GM19240 (cell line): ENCODE measurements around the gene UCN.
A peak's percentile ranks its signal among the peaks of the same experiment; 100 is the strongest.
"Not testable (repeated sequence)": the region's sequence is repeated elsewhere in the genome, so short reads cannot be mapped to it uniquely, and the experiment has no call there.

ENCODE experiments used
- DNase-seq: peaks from one replicate; pipeline ENCODE4 v3.0.0; 2011; ENCODE audit warnings: low spot score; ENCODE audit not compliant: insufficient read length

Gene UCN

GRCh38 chr2:27308359-27308881 is at the start of gene UCN:
Gene UCN (minus strand): TSS chr2:27308445. CDS start chr2:27307895, 550 bp downstream.
- no peak for DNase-seq

- DNase-seq = peak; percentile 90
Measured at GRCh38 chr2:27356382-27357181, 48.3 kb upstream of the UCN start, which contains the start of gene GTF3C2. Gene GTF3C2 (minus strand): TSS chr2:27356764. CDS start chr2:27343554, 13,210 bp downstream.

- DNase-seq = no peak
Measured at GRCh38 chr2:27356056-27356381, 47.8 kb upstream of the UCN start.

GRCh38 chr2:27354597-27354927 is 46.3 kb upstream of the UCN start:
- DNase-seq = no peak

- no peak for DNase-seq
Measured at GRCh38 chr2:27353762-27354596, 45.7 kb upstream of the UCN start.

GRCh38 chr2:27353386-27353761 is 45.1 kb upstream of the UCN start:
- DNase-seq = not testable (repeated sequence)

GRCh38 chr2:27351802-27352598 is 43.8 kb upstream of the UCN start:
- no peak for DNase-seq

- DNase-seq = no peak
Measured at GRCh38 chr2:27350106-27350693, 42.0 kb upstream of the UCN start.

- DNase-seq = no peak
Measured at GRCh38 chr2:27347641-27348040, 39.4 kb upstream of the UCN start.

GRCh38 chr2:27336173-27336572 is 27.9 kb upstream of the UCN start:
- DNase-seq = no peak

- no peak for DNase-seq
Measured at GRCh38 chr2:27335311-27335710, 27.1 kb upstream of the UCN start.

- DNase-seq = no peak
Measured at GRCh38 chr2:27324720-27325119, 16.5 kb upstream of the UCN start.

GRCh38 chr2:27323596-27324285 is 15.5 kb upstream of the UCN start:
- DNase-seq = no peak

- DNase-seq = peak; percentile 99
Measured at GRCh38 chr2:27322766-27323595, 14.7 kb upstream of the UCN start, which contains the start of gene MPV17. Gene MPV17 (minus strand): TSS chr2:27323097. CDS start chr2:27322517, 580 bp downstream.

- DNase-seq = no peak
Measured at GRCh38 chr2:27322301-27322765, 14.1 kb upstream of the UCN start.

- no peak for DNase-seq
Measured at GRCh38 chr2:27320958-27321543, 12.8 kb upstream of the UCN start.

- not testable (repeated sequence) for DNase-seq
Measured at GRCh38 chr2:27319839-27320238, 11.6 kb upstream of the UCN start.

- no peak for DNase-seq
Measured at GRCh38 chr2:27316655-27317412, 8.6 kb upstream of the UCN start.
